MM.1S (cell line): Measurements from ENCODE around the gene DNPEP.

Source experiments
- CTCF ChIP-seq: fragments of 300-600 bp; sonication (generic); IDR thresholded peaks from 2 replicates; pipeline ENCODE4 v1.5.1; 2016; ENCODE audit warnings: antibody characterized with exemption, low read length, mixed read lengths
- EZH2 ChIP-seq: fragments of 300-600 bp; sonication (generic); optimal IDR thresholded peaks from 2 replicates; pipeline ENCODE3; 2017; ENCODE audit warnings: low read depth, mild to moderate bottlenecking, antibody characterized with exemption, low read length, mixed read lengths

- TF ChIP-seq EZH2: no peak
- no peak for TF ChIP-seq CTCF
Observed at GRCh38 chr2:219334076-219334475, 53.6 kb downstream of the DNPEP start.
